ENCODE results near the gene LRRC4C. TPM values are rescaled to one million over a fixed set of nuclear protein-coding genes. Genes with fewer than 3 reads are reported as not detected.
A peak's percentile ranks its signal among the peaks of the same experiment; 100 is the strongest.

The LRRC4C gene
- polyA plus RNA-seq, 1 donor from 2014 or later, result 24.3 TPM

DNA sequence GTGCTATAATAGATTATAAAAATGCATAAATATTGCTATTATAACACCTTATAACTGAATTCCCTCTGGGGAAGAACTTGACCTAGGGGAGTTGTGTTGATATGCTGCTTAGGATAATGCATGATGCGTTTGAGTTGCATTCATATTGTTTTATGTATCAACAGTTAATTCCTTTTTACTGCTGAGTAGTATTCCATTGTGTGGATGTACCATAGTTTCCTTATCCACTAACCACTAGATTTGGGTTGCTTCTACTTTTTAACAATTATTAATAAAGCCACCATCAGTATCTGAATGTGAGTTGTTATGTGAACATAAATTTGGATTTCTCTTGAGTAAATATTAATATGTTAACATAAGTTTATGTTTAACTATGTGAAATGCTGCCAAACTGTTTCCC is 19.7 kb upstream of the LRRC4C start:
- Histone ChIP-seq H4K20me1 (ENCODE audit: insufficient read depth) (no peaks in the 10 kb centered on the region), H3K4me3 (ENCODE audit: low read length) (no peak overlapping the region), H3K9me2 (ENCODE audit: insufficient read depth, low read length) (no peaks in the 10 kb centered on the region), H3F3A (ENCODE audit: insufficient read depth, low read length, poor library complexity, severe bottlenecking) (no peaks in the 10 kb centered on the region), H3K27me3 (ENCODE audit: insufficient read depth, low read depth, low read length) (no peaks in the 10 kb centered on the region), H3K27ac (ENCODE audit: low read length) (no peak overlapping the region), H3K79me2 (replicated peaks; ENCODE audit: insufficient read depth, low read length) (no peaks in the 10 kb centered on the region), H3K9me3 (ENCODE audit: low read length) (no peaks in the 10 kb centered on the region), H3K4me2 (ENCODE audit: low read length) (no peak overlapping the region), H3K36me3 (ENCODE audit: insufficient read depth, low read length) (no peaks in the 10 kb centered on the region), H2AFZ (ENCODE audit: low read depth, low read length) (no peak overlapping the region), H3K9ac (ENCODE audit: low read length) (no peak overlapping the region)
- TF ChIP-seq, protein P1, sequence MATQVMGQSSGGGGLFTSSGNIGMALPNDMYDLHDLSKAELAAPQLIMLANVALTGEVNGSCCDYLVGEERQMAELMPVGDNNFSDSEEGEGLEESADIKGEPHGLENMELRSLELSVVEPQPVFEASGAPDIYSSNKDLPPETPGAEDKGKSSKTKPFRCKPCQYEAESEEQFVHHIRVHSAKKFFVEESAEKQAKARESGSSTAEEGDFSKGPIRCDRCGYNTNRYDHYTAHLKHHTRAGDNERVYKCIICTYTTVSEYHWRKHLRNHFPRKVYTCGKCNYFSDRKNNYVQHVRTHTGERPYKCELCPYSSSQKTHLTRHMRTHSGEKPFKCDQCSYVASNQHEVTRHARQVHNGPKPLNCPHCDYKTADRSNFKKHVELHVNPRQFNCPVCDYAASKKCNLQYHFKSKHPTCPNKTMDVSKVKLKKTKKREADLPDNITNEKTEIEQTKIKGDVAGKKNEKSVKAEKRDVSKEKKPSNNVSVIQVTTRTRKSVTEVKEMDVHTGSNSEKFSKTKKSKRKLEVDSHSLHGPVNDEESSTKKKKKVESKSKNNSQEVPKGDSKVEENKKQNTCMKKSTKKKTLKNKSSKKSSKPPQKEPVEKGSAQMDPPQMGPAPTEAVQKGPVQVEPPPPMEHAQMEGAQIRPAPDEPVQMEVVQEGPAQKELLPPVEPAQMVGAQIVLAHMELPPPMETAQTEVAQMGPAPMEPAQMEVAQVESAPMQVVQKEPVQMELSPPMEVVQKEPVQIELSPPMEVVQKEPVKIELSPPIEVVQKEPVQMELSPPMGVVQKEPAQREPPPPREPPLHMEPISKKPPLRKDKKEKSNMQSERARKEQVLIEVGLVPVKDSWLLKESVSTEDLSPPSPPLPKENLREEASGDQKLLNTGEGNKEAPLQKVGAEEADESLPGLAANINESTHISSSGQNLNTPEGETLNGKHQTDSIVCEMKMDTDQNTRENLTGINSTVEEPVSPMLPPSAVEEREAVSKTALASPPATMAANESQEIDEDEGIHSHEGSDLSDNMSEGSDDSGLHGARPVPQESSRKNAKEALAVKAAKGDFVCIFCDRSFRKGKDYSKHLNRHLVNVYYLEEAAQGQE (IDR thresholded peaks at IDR 0.05; ENCODE audit: borderline replicate concordance), result no peak

DNA sequence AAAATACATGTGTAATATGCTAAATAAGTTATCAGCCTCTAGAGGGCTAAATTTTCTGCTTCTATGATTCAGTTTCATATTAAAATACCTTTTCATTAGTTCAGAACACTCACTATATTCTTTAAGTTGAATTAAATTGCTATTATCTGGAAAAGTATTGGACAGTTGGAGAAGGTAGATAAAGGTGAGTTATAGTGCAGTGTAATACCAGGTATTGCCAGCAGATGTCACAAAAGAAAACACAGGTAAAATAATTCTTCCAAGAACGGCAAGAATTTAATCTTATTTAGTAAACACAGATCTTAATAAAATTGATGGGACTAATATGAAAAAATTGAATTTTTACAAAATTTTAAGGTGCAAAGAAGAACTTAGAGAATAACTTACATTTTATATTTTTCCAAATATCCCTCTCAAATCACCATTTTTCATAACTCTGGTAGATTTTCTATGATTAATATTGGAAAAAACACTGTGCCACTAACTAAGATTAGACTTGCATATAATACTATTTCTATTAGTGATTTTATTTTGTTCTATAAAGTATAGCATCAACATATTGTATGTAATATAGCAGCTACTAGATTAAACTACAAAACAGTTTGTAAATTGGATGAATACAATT is 1.7 kb upstream of the LRRC4C start:
- Histone ChIP-seq H3K79me2 (replicated peaks; ENCODE audit: insufficient read depth, low read length) (no peaks in the 10 kb centered on the region), H3K9ac (ENCODE audit: low read length) (no peak overlapping the region), H3K27me3 (ENCODE audit: insufficient read depth, low read depth, low read length) (no peaks in the 10 kb centered on the region), H3F3A (ENCODE audit: insufficient read depth, low read length, poor library complexity, severe bottlenecking) (no peaks in the 10 kb centered on the region), H3K9me3 (ENCODE audit: low read length) (no peaks in the 10 kb centered on the region), H3K9me2 (ENCODE audit: insufficient read depth, low read length) (no peaks in the 10 kb centered on the region), H2AFZ (ENCODE audit: low read depth, low read length) (no peak overlapping the region), H4K20me1 (ENCODE audit: insufficient read depth) (no peaks in the 10 kb centered on the region), H3K27ac (ENCODE audit: low read length) (no peak overlapping the region), H3K4me2 (ENCODE audit: low read length) (no peak overlapping the region), H3K4me3 (ENCODE audit: low read length) (no peak overlapping the region), H3K36me3 (ENCODE audit: insufficient read depth, low read length) (no peaks in the 10 kb centered on the region)
- no peak for TF ChIP-seq EP300 (conservative IDR thresholded peaks at IDR 0.05; ENCODE audit: poor library complexity, severe bottlenecking)
- TF ChIP-seq POLR2AphosphoS5 (IDR thresholded peaks at IDR 0.05), result no peak
- TF ChIP-seq, protein P2, sequence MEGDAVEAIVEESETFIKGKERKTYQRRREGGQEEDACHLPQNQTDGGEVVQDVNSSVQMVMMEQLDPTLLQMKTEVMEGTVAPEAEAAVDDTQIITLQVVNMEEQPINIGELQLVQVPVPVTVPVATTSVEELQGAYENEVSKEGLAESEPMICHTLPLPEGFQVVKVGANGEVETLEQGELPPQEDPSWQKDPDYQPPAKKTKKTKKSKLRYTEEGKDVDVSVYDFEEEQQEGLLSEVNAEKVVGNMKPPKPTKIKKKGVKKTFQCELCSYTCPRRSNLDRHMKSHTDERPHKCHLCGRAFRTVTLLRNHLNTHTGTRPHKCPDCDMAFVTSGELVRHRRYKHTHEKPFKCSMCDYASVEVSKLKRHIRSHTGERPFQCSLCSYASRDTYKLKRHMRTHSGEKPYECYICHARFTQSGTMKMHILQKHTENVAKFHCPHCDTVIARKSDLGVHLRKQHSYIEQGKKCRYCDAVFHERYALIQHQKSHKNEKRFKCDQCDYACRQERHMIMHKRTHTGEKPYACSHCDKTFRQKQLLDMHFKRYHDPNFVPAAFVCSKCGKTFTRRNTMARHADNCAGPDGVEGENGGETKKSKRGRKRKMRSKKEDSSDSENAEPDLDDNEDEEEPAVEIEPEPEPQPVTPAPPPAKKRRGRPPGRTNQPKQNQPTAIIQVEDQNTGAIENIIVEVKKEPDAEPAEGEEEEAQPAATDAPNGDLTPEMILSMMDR (IDR thresholded peaks at IDR 0.05; ENCODE audit: poor library complexity, severe bottlenecking), result peak; percentile 72
- TF ChIP-seq SMC3 (conservative IDR thresholded peaks at IDR 0.05; ENCODE audit: poor library complexity), result peak; percentile 78
- TF ChIP-seq, protein P1 (IDR thresholded peaks at IDR 0.05; ENCODE audit: borderline replicate concordance), result no peak
- TF ChIP-seq MXI1 (conservative IDR thresholded peaks at IDR 0.05; ENCODE audit: poor library complexity, severe bottlenecking), result no peak
- peak; percentile 69 for TF ChIP-seq RAD21 (conservative IDR thresholded peaks at IDR 0.05)
- no peak for TF ChIP-seq EZH2 (IDR thresholded peaks at IDR 0.05; ENCODE audit: borderline replicate concordance, insufficient read depth, low read length, poor library complexity, severe bottlenecking)
- TF ChIP-seq TAF1 (IDR thresholded peaks at IDR 0.05; ENCODE audit: low read depth), result no peak

All from neural cell (in vitro differentiated cells).